BLaER1 treated with 17β-estradiol and CSF1 and Interleukin-3, amounts not matched to agents 10 nM and 100 nM (cell line): Measurements from ENCODE around the gene OR4X1.
"Not testable (repeated sequence)": the region's sequence is repeated elsewhere in the genome, so short reads cannot be mapped to it uniquely, and the experiment has no call there.

Source experiments
- H3K27ac ChIP-seq, 11 experiments: shearing (Covaris generic); formaldehyde crosslinking; 2 replicates each; pipeline ENCODE4 v1.8.1; 2022
- H3K27me3 ChIP-seq, 11 experiments: shearing (Covaris generic); formaldehyde crosslinking; 2 replicates each; pipeline ENCODE4 v1.8.1; 2022
- H3K36me3 ChIP-seq, 11 experiments: shearing (Covaris generic); formaldehyde crosslinking; 2 replicates each; pipeline ENCODE4 v1.8.1; 2022
- H3K4me1 ChIP-seq, 10 experiments: shearing (Covaris generic); formaldehyde crosslinking; 2 replicates each; pipeline ENCODE4 v1.8.1; 2022
- H3K4me2 ChIP-seq, 11 experiments: shearing (Covaris generic); formaldehyde crosslinking; 2 replicates each; pipeline ENCODE4 v1.8.1; 2022
- H3K4me3 ChIP-seq, 10 experiments: shearing (Covaris generic); formaldehyde crosslinking; 2 replicates each; pipeline ENCODE4 v1.8.1; 2022
- H3K9ac ChIP-seq, 11 experiments: shearing (Covaris generic); formaldehyde crosslinking; 2 replicates each; pipeline ENCODE4 v1.8.1; 2022
- H3K9me3 ChIP-seq, 11 experiments: shearing (Covaris generic); formaldehyde crosslinking; replicated peaks in 1 of 11; 2 replicates each; pipeline ENCODE4 v1.8.1; 2022
- H4K20me1 ChIP-seq, 11 experiments: shearing (Covaris generic); formaldehyde crosslinking; 2 replicates each; pipeline ENCODE4 v1.8.1; 2022
- Cebpa-rat ChIP-seq, 11 experiments: shearing (Covaris generic); IDR thresholded peaks; 2 replicates each; pipeline ENCODE4 v1.8.1; 2022

The OR4X1 gene, protein sequence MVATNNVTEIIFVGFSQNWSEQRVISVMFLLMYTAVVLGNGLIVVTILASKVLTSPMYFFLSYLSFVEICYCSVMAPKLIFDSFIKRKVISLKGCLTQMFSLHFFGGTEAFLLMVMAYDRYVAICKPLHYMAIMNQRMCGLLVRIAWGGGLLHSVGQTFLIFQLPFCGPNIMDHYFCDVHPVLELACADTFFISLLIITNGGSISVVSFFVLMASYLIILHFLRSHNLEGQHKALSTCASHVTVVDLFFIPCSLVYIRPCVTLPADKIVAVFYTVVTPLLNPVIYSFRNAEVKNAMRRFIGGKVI

GRCh38 chr11:48263423-48263911, at the start of gene OR4X1:
Gene OR4X1, plus strand, starts transcription at chr11:48263861. Its CDS starts 0 bp downstream, at chr11:48263861.
- no peak for TF ChIP-seq Cebpa-rat (IDR thresholded peaks at IDR 0.05)
- H3K27ac ChIP-seq = no peak within 1 kb of the TSS
- no peak within 1 kb of the TSS for H3K4me3 ChIP-seq
- H3K9ac ChIP-seq = no peak within 1 kb of the TSS
- no peaks in the 10 kb centered on the region for H3K4me1 ChIP-seq
- H3K4me2 ChIP-seq = no peak within 1 kb of the TSS
- no peaks in the 10 kb centered on the region for H4K20me1 ChIP-seq
- H3K9me3 ChIP-seq = no peaks in the 10 kb centered on the region
- H3K27me3 ChIP-seq = no peaks in the 10 kb centered on the region
- no peaks in the 10 kb centered on the region for H3K36me3 ChIP-seq

GRCh38 chr11:48216510-48216909, 47.2 kb upstream of the OR4X1 start, which contains the start of gene OR4B1:
Gene OR4B1, plus strand, starts transcription at chr11:48216810. Its CDS starts 0 bp downstream, at chr11:48216810.
- Histone ChIP-seq H3K36me3 (no peaks in the 10 kb centered on the region), H3K4me1 (no peaks in the 10 kb centered on the region), H3K27ac (no peak within 1 kb of the TSS), H3K27me3 (no peaks in the 10 kb centered on the region), H3K9ac (no peak within 1 kb of the TSS), H3K4me2 (no peak within 1 kb of the TSS), H4K20me1 (no peaks in the 10 kb centered on the region), H3K9me3 (no peaks in the 10 kb centered on the region; a peak in 1 of 22 replicates), H3K4me3 (no peak within 1 kb of the TSS)
- TF ChIP-seq Cebpa-rat (IDR thresholded peaks at IDR 0.05) = no peak

DNA sequence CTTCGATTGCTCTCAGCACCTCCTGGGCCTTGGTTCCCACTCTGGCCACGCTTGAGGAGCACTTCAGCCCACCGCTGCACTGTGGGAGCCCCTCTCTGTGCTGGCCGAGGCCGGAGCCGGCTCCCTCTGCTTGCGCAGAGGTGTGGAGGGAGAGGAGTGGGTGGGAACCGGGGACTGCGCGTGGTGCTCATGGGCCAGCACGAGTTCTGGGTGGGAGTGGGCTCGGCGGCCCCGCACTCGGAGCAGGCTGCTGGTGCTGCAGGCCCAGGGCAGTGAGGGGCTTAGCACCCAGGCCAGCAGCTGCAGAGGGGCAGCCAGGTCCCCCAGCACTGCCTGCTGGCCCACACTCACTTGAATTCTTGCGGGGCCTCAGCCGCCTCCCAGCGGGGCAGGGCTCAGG, 34.9 kb upstream of the OR4X1 start:
- no peak for TF ChIP-seq Cebpa-rat (IDR thresholded peaks at IDR 0.05)
- H3K4me1 ChIP-seq = no peaks in the 10 kb centered on the region
- no peaks in the 10 kb centered on the region for H3K36me3 ChIP-seq
- H4K20me1 ChIP-seq = no peaks in the 10 kb centered on the region
- no peak overlapping the region for H3K4me2 ChIP-seq
- no peak overlapping the region for H3K9ac ChIP-seq
- no peak overlapping the region for H3K4me3 ChIP-seq
- H3K9me3 ChIP-seq = peaks cover 17 to 32% (median 23%) of the 10 kb centered on the region in 11 experiments
- H3K27ac ChIP-seq = no peak overlapping the region
- H3K27me3 ChIP-seq = no peaks in the 10 kb centered on the region

DNA sequence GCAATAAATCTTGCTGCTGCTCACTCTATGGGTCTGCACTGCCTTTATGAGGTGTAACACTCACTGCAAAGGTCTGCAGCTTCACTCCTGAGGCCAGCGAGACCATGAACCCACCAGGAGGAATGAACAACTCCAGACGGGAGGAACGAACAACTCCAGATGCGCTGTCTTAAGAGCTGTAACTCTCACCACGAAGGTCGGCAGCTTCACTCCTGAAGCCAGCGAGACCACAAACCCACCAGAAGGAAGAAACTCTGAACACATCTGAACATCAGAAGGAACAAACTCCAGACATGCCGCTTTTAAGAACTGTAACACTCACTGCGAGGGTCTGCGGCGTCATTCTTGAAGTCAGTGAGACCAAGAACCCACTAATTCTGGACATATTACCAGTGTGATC, 33.6 kb upstream of the OR4X1 start:
- not testable (repeated sequence) for H3K27ac ChIP-seq, H3K4me2 ChIP-seq, H3K36me3 ChIP-seq, H3K9ac ChIP-seq, H3K4me1 ChIP-seq, H3K27me3 ChIP-seq, H4K20me1 ChIP-seq, H3K4me3 ChIP-seq
- peaks cover 17 to 32% (median 23%) of the 10 kb centered on the region in 11 experiments for H3K9me3 ChIP-seq

GRCh38 chr11:48237727-48238126, 25.9 kb upstream of the OR4X1 start:
- Histone ChIP-seq H3K9me3 (peaks cover 13 to 21% (median 18%) of the 10 kb centered on the region in 11 experiments), H3K9ac (no peak overlapping the region), H3K4me1 (no peaks in the 10 kb centered on the region)

GRCh38 chr11:48242501-48242900, 21.2 kb upstream of the OR4X1 start:
- TF ChIP-seq Cebpa-rat (IDR thresholded peaks at IDR 0.05) = no peak
- Histone ChIP-seq H4K20me1 (no peaks in the 10 kb centered on the region), H3K4me1 (no peaks in the 10 kb centered on the region), H3K27me3 (no peaks in the 10 kb centered on the region), H3K36me3 (no peaks in the 10 kb centered on the region), H3K9me3 (peaks cover 0 to 3% (median 0%) of the 10 kb centered on the region in 11 experiments; a peak in 2 of 22 replicates), H3K4me2 (no peak overlapping the region), H3K27ac (no peak overlapping the region), H3K9ac (no peak overlapping the region), H3K4me3 (no peak overlapping the region)

More at GRCh38 chr11:48237727-48238126, 25.9 kb upstream of the OR4X1 start:
- Histone ChIP-seq H3K36me3 (no peaks in the 10 kb centered on the region), H3K4me2 (no peak overlapping the region), H3K4me3 (no peak overlapping the region), H3K27ac (no peak overlapping the region), H3K27me3 (no peaks in the 10 kb centered on the region), H4K20me1 (no peaks in the 10 kb centered on the region)
- no peak for TF ChIP-seq Cebpa-rat (IDR thresholded peaks at IDR 0.05)

DNA sequence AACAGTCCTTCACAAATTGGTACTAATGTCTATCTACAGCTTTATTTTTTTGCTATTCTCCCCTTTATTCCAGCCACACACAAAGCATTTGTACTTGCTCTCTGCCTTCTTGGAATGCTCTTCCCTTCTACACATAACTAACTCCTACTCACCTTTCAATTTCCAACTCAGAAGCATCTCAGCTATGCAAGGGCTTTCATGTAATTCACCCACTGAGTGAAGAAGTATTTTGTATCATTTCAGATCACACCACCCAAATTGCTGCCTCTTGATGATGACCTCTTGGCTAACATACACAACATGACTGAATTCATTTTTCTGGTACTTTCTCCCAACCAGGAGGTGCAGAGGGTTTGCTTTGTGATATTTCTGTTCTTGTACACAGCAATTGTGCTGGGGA, 18.9 kb upstream of the OR4X1 start, which contains the start of gene OR4X2:
Gene OR4X2 (plus strand): TSS at position 301 of the 400 bp plus-strand sequence. CDS start 0 bp downstream, at position 301.
- H3K4me1 ChIP-seq = no peaks in the 10 kb centered on the region
- H3K27me3 ChIP-seq = no peaks in the 10 kb centered on the region
- no peaks in the 10 kb centered on the region for H3K36me3 ChIP-seq
- no peak within 1 kb of the TSS for H3K27ac ChIP-seq
- H4K20me1 ChIP-seq = no peaks in the 10 kb centered on the region
- H3K4me3 ChIP-seq = no peak within 1 kb of the TSS
- H3K9me3 ChIP-seq = peaks cover 7 to 19% (median 11%) of the 10 kb centered on the region in 11 experiments
- TF ChIP-seq Cebpa-rat (IDR thresholded peaks at IDR 0.05) = no peak
- no peak within 1 kb of the TSS for H3K4me2 ChIP-seq
- H3K9ac ChIP-seq = no peak within 1 kb of the TSS

DNA sequence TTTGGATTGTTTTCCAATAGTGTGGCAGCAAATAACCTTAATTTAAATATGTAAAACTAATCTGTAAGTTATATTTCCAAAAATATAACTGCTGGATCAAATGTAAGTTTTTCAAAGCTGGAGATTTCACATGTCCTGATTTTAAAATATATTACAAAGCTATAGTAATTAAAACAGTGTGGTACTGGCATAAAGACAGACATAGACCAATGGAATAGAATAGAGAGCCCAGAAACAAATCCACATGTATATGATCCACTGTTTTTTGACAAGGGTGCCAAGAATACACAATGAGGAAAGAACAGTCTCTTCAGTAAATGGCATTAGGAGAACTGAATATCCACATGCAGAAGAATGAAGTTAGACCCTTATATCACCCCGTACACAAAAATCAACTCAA, 14.8 kb upstream of the OR4X1 start:
- no peaks in the 10 kb centered on the region for H4K20me1 ChIP-seq
- no peaks in the 10 kb centered on the region for H3K36me3 ChIP-seq
- H3K27ac ChIP-seq = no peak overlapping the region
- no peak for TF ChIP-seq Cebpa-rat (IDR thresholded peaks at IDR 0.05)
- no peaks in the 10 kb centered on the region for H3K4me1 ChIP-seq
- peaks cover 7 to 19% (median 10%) of the 10 kb centered on the region in 11 experiments for H3K9me3 ChIP-seq
- H3K27me3 ChIP-seq = no peaks in the 10 kb centered on the region
- no peak overlapping the region for H3K9ac ChIP-seq
- H3K4me2 ChIP-seq = no peak overlapping the region
- no peak overlapping the region for H3K4me3 ChIP-seq

DNA sequence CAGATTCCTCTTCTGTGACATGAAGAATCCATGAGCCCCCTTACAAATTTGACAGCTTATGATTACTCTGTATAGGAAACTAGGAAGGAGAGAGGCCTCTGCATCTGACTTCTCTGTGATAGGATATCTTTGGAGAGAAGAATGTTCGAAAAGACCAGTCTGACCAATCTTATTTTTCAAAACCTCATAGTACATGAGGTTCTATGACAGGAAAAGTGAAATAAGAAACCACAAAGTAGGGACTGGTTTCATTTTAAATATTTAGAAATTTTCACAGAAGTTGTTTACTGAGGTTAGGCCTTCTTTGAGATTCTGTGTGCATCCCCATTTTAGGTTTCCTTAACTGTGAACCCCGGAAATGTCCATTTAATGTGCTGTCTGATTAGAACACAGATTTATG, 2.1 kb upstream of the OR4X1 start:
- H3K9me3 ChIP-seq = no peaks in the 10 kb centered on the region
- no peak for TF ChIP-seq Cebpa-rat (IDR thresholded peaks at IDR 0.05)

GRCh38 chr11:48270621-48271020, 7.0 kb downstream of the OR4X1 start:
- no peaks in the 10 kb centered on the region for H3K27me3 ChIP-seq
- H3K36me3 ChIP-seq = no peaks in the 10 kb centered on the region
- H4K20me1 ChIP-seq = no peaks in the 10 kb centered on the region
- H3K4me3 ChIP-seq = no peak overlapping the region
- no peak overlapping the region for H3K9ac ChIP-seq
- TF ChIP-seq Cebpa-rat (IDR thresholded peaks at IDR 0.05) = no peak
- H3K4me2 ChIP-seq = no peak overlapping the region
- H3K27ac ChIP-seq = no peak overlapping the region
- no peaks in the 10 kb centered on the region for H3K4me1 ChIP-seq
- H3K9me3 ChIP-seq = no peaks in the 10 kb centered on the region

More for the DNA sequence above, 2.1 kb upstream of the OR4X1 start:
- Histone ChIP-seq H3K4me2 (no peak overlapping the region), H3K36me3 (no peaks in the 10 kb centered on the region), H3K27ac (no peak overlapping the region), H3K9ac (no peak overlapping the region), H4K20me1 (no peaks in the 10 kb centered on the region), H3K27me3 (no peaks in the 10 kb centered on the region), H3K4me3 (no peak overlapping the region), H3K4me1 (no peaks in the 10 kb centered on the region)
